ENCODE measurements around the gene MMP19. TPM values are rescaled to one million over a fixed set of nuclear protein-coding genes. Genes with fewer than 3 reads are reported as not detected.
"Not testable (repeated sequence)": the region's sequence is repeated elsewhere in the genome, so short reads cannot be mapped to it uniquely, and the experiment has no call there.

Gene MMP19
- total RNA-seq (2014; rRNA removed; shearing (Covaris generic)), result not detected in 2 replicates
- polyA plus RNA-seq (2014; cell fraction: nucleus; rRNA removed), result 0.07 TPM in 1 of 2 replicates, not detected in the other

- no peak for DNase-seq (ENCODE audit: extremely low read depth, low read depth)
Measured at GRCh38 chr12:55842681-55843429, at the start of gene MMP19. Gene MMP19 (minus strand): TSS chr12:55842936. CDS start chr12:55842830, 106 bp downstream.

GRCh38 chr12:55891310-55891709, 48.6 kb upstream of the MMP19 start:
- DNase-seq (ENCODE audit: extremely low read depth, low read depth), result no peak

GRCh38 chr12:55885113-55885512, 42.4 kb upstream of the MMP19 start:
- no peak for DNase-seq (ENCODE audit: extremely low read depth, low read depth)

- DNase-seq (ENCODE audit: extremely low read depth, low read depth), result no peak
Measured at GRCh38 chr12:55877824-55878223, 35.1 kb upstream of the MMP19 start.

- no peak for DNase-seq (ENCODE audit: extremely low read depth, low read depth)
Measured at GRCh38 chr12:55875704-55876467, 33.1 kb upstream of the MMP19 start.

GRCh38 chr12:55874443-55874842, 31.7 kb upstream of the MMP19 start:
- DNase-seq (ENCODE audit: extremely low read depth, low read depth), result no peak

- DNase-seq (ENCODE audit: extremely low read depth, low read depth), result not testable (repeated sequence)
Measured at GRCh38 chr12:55866454-55867004, 23.8 kb upstream of the MMP19 start.

- DNase-seq (ENCODE audit: extremely low read depth, low read depth), result no peak
Measured at GRCh38 chr12:55865327-55865726, 22.6 kb upstream of the MMP19 start.

- not testable (repeated sequence) for DNase-seq (ENCODE audit: extremely low read depth, low read depth)
Measured at GRCh38 chr12:55862931-55863330, 20.2 kb upstream of the MMP19 start.

GRCh38 chr12:55862286-55862685, 19.6 kb upstream of the MMP19 start:
- DNase-seq (ENCODE audit: extremely low read depth, low read depth), result no peak

GRCh38 chr12:55861871-55862270, 19.1 kb upstream of the MMP19 start:
- no peak for DNase-seq (ENCODE audit: extremely low read depth, low read depth)

- no peak for DNase-seq (ENCODE audit: extremely low read depth, low read depth)
Measured at GRCh38 chr12:55861396-55861795, 18.7 kb upstream of the MMP19 start.

GRCh38 chr12:55852740-55853139, 10.0 kb upstream of the MMP19 start:
- no peak for DNase-seq (ENCODE audit: extremely low read depth, low read depth)

GRCh38 chr12:55850893-55851292, 8.2 kb upstream of the MMP19 start:
- no peak for DNase-seq (ENCODE audit: extremely low read depth, low read depth)

- no peak for DNase-seq (ENCODE audit: extremely low read depth, low read depth)
Measured at GRCh38 chr12:55850401-55850800, 7.7 kb upstream of the MMP19 start.

GRCh38 chr12:55849616-55850343, 7.0 kb upstream of the MMP19 start:
- no peak for DNase-seq (ENCODE audit: extremely low read depth, low read depth)

GRCh38 chr12:55847603-55848291, 5.0 kb upstream of the MMP19 start:
- no peak for DNase-seq (ENCODE audit: extremely low read depth, low read depth)

- DNase-seq (ENCODE audit: extremely low read depth, low read depth), result no peak
Measured at GRCh38 chr12:55847033-55847432, 4.3 kb upstream of the MMP19 start.

- DNase-seq (ENCODE audit: extremely low read depth, low read depth), result no peak
Measured at GRCh38 chr12:55845785-55846496, 3.2 kb upstream of the MMP19 start.

- no peak for DNase-seq (ENCODE audit: extremely low read depth, low read depth)
Measured at GRCh38 chr12:55845361-55845760, 2.6 kb upstream of the MMP19 start.

Measured in NCI-H460 (cell line).